T47D (cell line): ENCODE results near the gene ANKRD9.

Experiments used
- DNase-seq, 2 experiments: peaks; one replicate each; pipeline versions ENCODE4 v3.0.0 to v3.0.0-alpha.2; 2011 to 2012; ENCODE audit warnings: low read depth in 1 of 2, low spot score in 1 of 2
- JUND ChIP-seq: IDR thresholded peaks from 2 replicates; pipeline ENCODE4 v1.6.1; 2012; ENCODE audit warnings: low read depth
- in situ Hi-C: cut with HindIII; loops from 2 replicates; pipeline ENCODE4 v1.10.0; 2016; ENCODE audit warnings: low sequenced_read_pairs, low pct_unique_long_range_greater_than_20kb

Gene ANKRD9

GRCh38 chr14:102462391-102462790 lies 47.2 kb downstream of the ANKRD9 start:
- no peak for TF ChIP-seq JUND
- in situ Hi-C loops, result no loop called here
- DNase-seq, result no peak

GRCh38 chr14:102461490-102462338 lies 47.9 kb downstream of the ANKRD9 start:
- no peak for TF ChIP-seq JUND
- DNase-seq, result no peak
- in situ Hi-C loops, result no loop called here

- TF ChIP-seq JUND, result no peak
- in situ Hi-C loops, result no loop called here
- DNase-seq, result no peak
Observed at GRCh38 chr14:102457509-102457908, 52.1 kb downstream of the ANKRD9 start.

GRCh38 chr14:102454711-102455110 lies 54.9 kb downstream of the ANKRD9 start:
- TF ChIP-seq JUND, result no peak
- in situ Hi-C loops, result no loop called here
- DNase-seq, result no peak

- in situ Hi-C loops, result no loop called here
- DNase-seq, result no peak
- TF ChIP-seq JUND, result no peak
Observed at GRCh38 chr14:102452302-102452701, 57.3 kb downstream of the ANKRD9 start.
